Measurements from ENCODE around the gene C4A. TPM values are rescaled to one million over a fixed set of nuclear protein-coding genes. Genes with fewer than 3 reads are reported as not detected.
A peak's percentile ranks its signal among the peaks of the same experiment; 100 is the strongest.

C4A gene
- total and polyA plus RNA-seq, 2 of the 13 experiments (the other 11 are each of a cell fraction or from before 2014, with no cell fraction given): 165 to 478 TPM

DNA sequence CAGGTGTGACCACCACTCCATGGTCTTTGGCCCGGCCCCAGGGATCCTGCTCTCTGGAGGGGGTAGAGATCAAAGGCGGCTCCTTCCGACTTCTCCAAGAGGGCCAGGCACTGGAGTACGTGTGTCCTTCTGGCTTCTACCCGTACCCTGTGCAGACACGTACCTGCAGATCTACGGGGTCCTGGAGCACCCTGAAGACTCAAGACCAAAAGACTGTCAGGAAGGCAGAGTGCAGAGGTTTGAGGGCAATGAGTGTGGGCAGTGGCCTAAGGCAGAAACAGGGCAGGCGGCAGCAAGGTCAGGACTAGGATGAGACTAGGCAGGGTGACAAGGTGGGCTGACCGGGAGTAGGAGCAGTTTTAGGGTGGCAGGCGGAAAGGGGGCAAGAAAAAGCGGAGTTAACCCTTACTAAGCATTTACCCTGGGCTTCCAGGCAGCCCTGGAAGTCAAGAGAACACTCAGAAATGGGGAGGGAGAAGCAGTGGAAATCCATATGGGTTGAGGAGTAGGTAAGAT is 35.4 kb upstream of the C4A start (continued):
- TF ChIP-seq, protein P1, sequence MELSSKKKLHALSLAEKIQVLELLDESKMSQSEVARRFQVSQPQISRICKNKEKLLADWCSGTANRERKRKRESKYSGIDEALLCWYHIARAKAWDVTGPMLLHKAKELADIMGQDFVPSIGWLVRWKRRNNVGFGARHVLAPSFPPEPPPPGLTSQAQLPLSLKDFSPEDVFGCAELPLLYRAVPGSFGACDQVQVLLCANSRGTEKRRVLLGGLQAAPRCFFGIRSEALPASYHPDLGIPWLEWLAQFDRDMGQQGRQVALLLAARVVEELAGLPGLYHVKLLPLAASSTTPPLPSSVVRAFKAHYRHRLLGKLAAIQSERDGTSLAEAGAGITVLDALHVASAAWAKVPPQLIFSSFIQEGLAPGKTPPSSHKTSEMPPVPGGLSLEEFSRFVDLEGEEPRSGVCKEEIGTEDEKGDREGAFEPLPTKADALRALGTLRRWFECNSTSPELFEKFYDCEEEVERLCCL (CRISPR knock-in tag; IDR thresholded peaks at IDR 0.05; ENCODE audit: borderline replicate concordance): 0 out of 2 replicates have a peak, but pooled peaks have one; percentile 7
- TF ChIP-seq, protein P2, sequence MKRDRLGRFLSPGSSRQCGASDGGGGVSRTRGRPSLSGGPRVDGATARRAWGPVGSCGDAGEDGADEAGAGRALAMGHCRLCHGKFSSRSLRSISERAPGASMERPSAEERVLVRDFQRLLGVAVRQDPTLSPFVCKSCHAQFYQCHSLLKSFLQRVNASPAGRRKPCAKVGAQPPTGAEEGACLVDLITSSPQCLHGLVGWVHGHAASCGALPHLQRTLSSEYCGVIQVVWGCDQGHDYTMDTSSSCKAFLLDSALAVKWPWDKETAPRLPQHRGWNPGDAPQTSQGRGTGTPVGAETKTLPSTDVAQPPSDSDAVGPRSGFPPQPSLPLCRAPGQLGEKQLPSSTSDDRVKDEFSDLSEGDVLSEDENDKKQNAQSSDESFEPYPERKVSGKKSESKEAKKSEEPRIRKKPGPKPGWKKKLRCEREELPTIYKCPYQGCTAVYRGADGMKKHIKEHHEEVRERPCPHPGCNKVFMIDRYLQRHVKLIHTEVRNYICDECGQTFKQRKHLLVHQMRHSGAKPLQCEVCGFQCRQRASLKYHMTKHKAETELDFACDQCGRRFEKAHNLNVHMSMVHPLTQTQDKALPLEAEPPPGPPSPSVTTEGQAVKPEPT (CRISPR knock-in tag; IDR thresholded peaks at IDR 0.05; ENCODE audit: low read depth): 0 out of 2 replicates have a peak, but pooled peaks have one; percentile 48
- TF ChIP-seq ZNF781 (CRISPR knock-in tag; IDR thresholded peaks at IDR 0.05; ENCODE audit: borderline replicate concordance, not compliant biosample characterization) (peak; percentile 20), NR2F2 (IDR thresholded peaks at IDR 0.05; ENCODE audit: borderline replicate concordance, low read depth) (no peak), ZNF383 (CRISPR knock-in tag; IDR thresholded peaks at IDR 0.05; ENCODE audit: borderline replicate concordance) (0 out of 2 replicates have a peak, but pooled peaks have one; percentile 53), PAWR (CRISPR knock-in tag; IDR thresholded peaks at IDR 0.05; ENCODE audit: borderline replicate concordance) (0 out of 2 replicates have a peak, but pooled peaks have one; percentile 9), TCF7L2 (IDR thresholded peaks at IDR 0.05; ENCODE audit: low read depth, low read length) (peak; percentile 28; the same call in 1 of the 2 replicates), ARHGAP35 (CRISPR knock-in tag; IDR thresholded peaks at IDR 0.05; ENCODE audit: borderline replicate concordance) (peak; percentile 59; the same call in 1 of the 2 replicates), ZNF224 (CRISPR knock-in tag; IDR thresholded peaks at IDR 0.05) (0 out of 2 replicates have a peak, but pooled peaks have one; percentile 58), TAF1 (CRISPR knock-in tag; IDR thresholded peaks at IDR 0.05) (0 out of 2 replicates have a peak, but pooled peaks have one; percentile 17), SNRNP70 (IDR thresholded peaks at IDR 0.05; ENCODE audit: low read depth, low read length) (no peak)
- TF ChIP-seq, protein P3, sequence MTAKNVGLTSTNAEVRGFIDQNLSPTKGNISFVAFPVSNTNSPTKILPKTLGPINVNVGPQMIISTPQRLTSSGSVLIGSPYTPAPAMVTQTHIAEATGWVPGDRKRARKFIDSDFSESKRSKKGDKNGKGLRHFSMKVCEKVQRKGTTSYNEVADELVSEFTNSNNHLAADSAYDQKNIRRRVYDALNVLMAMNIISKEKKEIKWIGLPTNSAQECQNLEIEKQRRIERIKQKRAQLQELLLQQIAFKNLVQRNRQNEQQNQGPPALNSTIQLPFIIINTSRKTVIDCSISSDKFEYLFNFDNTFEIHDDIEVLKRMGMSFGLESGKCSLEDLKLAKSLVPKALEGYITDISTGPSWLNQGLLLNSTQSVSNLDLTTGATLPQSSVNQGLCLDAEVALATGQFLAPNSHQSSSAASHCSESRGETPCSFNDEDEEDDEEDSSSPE (CRISPR knock-in tag; IDR thresholded peaks at IDR 0.05): peak; percentile 9; the same call in 1 of the 2 replicates
- TF ChIP-seq, protein P4, sequence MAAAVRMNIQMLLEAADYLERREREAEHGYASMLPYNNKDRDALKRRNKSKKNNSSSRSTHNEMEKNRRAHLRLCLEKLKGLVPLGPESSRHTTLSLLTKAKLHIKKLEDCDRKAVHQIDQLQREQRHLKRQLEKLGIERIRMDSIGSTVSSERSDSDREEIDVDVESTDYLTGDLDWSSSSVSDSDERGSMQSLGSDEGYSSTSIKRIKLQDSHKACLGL (CRISPR knock-in tag; IDR thresholded peaks at IDR 0.05): peak; percentile 44; the same call in 1 of the 2 replicates
- TF ChIP-seq, protein P5, sequence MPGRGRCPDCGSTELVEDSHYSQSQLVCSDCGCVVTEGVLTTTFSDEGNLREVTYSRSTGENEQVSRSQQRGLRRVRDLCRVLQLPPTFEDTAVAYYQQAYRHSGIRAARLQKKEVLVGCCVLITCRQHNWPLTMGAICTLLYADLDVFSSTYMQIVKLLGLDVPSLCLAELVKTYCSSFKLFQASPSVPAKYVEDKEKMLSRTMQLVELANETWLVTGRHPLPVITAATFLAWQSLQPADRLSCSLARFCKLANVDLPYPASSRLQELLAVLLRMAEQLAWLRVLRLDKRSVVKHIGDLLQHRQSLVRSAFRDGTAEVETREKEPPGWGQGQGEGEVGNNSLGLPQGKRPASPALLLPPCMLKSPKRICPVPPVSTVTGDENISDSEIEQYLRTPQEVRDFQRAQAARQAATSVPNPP (CRISPR knock-in tag; IDR thresholded peaks at IDR 0.05): no peak
- TF ChIP-seq, protein P6, sequence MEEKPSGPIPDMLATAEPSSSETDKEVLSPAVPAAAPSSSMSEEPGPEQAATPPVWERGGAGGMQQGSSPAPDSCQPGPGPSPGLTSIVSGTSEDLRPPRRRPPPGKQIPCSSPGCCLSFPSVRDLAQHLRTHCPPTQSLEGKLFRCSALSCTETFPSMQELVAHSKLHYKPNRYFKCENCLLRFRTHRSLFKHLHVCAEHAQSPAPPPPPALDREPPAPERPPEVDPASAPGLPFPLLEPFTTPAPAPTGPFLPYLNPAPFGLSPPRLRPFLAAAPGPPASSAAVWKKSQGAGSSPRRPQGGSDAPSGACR (CRISPR knock-in tag; IDR thresholded peaks at IDR 0.05): 0 out of 2 replicates have a peak, but pooled peaks have one; percentile 23
- TF ChIP-seq, protein P7, sequence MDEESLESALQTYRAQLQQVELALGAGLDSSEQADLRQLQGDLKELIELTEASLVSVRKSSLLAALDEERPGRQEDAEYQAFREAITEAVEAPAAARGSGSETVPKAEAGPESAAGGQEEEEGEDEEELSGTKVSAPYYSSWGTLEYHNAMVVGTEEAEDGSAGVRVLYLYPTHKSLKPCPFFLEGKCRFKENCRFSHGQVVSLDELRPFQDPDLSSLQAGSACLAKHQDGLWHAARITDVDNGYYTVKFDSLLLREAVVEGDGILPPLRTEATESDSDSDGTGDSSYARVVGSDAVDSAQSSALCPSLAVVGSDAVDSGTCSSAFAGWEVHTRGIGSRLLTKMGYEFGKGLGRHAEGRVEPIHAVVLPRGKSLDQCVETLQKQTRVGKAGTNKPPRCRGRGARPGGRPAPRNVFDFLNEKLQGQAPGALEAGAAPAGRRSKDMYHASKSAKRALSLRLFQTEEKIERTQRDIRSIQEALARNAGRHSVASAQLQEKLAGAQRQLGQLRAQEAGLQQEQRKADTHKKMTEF (CRISPR knock-in tag; IDR thresholded peaks at IDR 0.05): no peak
- TF ChIP-seq, protein P8, sequence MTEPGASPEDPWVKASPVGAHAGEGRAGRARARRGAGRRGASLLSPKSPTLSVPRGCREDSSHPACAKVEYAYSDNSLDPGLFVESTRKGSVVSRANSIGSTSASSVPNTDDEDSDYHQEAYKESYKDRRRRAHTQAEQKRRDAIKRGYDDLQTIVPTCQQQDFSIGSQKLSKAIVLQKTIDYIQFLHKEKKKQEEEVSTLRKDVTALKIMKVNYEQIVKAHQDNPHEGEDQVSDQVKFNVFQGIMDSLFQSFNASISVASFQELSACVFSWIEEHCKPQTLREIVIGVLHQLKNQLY (CRISPR knock-in tag; IDR thresholded peaks at IDR 0.05): 0 out of 2 replicates have a peak, but pooled peaks have one; percentile 8

Measured in HepG2 (cell line).